Measurements from ENCODE around the gene RAB9A.

RAB9A gene

DNA sequence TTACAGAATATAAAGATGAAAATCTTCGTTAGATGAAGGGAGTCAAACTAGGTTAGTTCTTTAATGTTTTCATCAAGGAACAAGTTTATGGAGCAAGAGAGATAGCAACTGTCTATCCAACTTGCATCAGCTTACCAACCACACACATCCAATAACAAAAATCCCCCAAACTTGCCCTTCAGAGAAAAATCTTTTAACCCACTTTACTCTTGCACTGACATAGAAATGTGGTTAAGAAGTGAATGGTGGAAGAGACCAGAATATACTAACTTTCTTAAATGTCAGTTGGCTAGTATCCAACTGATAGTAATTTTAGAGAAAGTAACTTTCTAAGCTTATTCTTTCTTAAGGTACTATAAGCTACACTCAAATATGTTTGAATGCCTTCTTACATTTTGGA is 1.7 kb upstream of the RAB9A start:
- no peaks in the 10 kb centered on the region for H3K27me3 Mint-ChIP-seq (ENCODE audit: low read depth, poor library complexity)
- no peak overlapping the region for H3K27ac Mint-ChIP-seq
- TF ChIP-seq, protein P1, sequence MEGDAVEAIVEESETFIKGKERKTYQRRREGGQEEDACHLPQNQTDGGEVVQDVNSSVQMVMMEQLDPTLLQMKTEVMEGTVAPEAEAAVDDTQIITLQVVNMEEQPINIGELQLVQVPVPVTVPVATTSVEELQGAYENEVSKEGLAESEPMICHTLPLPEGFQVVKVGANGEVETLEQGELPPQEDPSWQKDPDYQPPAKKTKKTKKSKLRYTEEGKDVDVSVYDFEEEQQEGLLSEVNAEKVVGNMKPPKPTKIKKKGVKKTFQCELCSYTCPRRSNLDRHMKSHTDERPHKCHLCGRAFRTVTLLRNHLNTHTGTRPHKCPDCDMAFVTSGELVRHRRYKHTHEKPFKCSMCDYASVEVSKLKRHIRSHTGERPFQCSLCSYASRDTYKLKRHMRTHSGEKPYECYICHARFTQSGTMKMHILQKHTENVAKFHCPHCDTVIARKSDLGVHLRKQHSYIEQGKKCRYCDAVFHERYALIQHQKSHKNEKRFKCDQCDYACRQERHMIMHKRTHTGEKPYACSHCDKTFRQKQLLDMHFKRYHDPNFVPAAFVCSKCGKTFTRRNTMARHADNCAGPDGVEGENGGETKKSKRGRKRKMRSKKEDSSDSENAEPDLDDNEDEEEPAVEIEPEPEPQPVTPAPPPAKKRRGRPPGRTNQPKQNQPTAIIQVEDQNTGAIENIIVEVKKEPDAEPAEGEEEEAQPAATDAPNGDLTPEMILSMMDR (IDR thresholded peaks at IDR 0.05): no peak
- peaks cover 5% of the 10 kb centered on the region for H3K36me3 Mint-ChIP-seq (ENCODE audit: low read depth)
- DNase-seq: no peak
- H3K4me3 Mint-ChIP-seq: no peak overlapping the region
- H3K9me3 Mint-ChIP-seq: peaks cover 36% of the 10 kb centered on the region
- H3K4me1 Mint-ChIP-seq: peaks cover 20% of the 10 kb centered on the region

DNA sequence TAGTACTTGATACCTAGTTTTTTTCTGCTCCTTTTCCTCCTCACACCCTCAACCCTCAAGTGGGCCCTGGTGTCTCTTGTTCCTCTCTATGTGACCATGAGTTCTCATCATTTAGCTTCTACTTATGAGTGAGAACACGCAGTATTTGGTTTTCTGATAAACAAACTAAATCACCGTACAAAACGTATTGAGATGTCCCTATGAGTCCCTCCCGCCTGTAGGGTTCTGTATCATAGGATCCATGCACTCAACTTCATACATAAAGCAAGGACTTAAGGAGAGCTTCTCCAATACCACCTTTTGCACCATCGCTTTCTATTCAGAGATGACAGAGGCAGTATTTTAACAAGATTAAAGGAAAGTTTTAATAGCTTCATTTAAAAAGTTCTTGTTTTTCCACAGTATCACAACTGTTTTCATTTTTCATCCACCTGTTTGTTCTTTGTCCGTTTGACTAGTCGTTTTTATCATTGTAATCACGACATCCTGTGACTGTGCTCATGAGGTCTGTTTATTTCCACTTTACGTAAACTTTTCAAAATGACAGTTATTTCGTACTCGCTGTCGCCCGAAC is 457 bp upstream of the RAB9A start:
- Mint-ChIP-seq H3K4me1 (peaks cover 33% of the 10 kb centered on the region), H3K9me3 (peaks cover 35% of the 10 kb centered on the region), H3K27ac (no peak overlapping the region), H3K4me3 (peak overlapping the region; percentile 95), H3K36me3 (ENCODE audit: low read depth) (peaks cover 5% of the 10 kb centered on the region), H3K27me3 (ENCODE audit: low read depth, poor library complexity) (no peaks in the 10 kb centered on the region)
- TF ChIP-seq, protein P1 (IDR thresholded peaks at IDR 0.05): no peak
- DNase-seq: no peak

DNA sequence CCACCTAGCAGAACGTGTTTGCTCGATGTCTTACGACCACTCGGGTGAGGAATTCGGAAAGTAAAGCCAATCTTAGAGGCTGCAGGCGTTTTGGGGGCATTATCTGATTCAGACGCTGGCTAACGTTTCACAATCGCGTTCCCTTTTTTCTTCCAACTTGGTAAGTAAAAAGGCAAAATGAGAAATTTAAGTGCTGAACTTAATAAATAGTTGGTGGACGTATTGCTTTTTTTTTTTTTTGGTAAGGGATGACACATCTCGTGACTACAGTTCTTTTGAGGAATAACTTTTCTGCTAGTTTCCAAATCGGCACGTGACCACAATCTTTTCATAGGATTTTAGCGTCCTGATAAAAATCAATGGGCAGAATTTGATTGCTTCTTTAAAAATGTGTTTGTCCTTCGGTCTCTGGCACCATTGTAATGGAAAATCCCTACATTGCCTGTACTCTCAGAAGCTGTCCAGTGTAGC is 848 bp downstream of the RAB9A start:
- Mint-ChIP-seq H3K27ac (peak overlapping the region; percentile 97), H3K4me1 (peaks cover 41% of the 10 kb centered on the region), H3K27me3 (ENCODE audit: low read depth, poor library complexity) (no peaks in the 10 kb centered on the region), H3K9me3 (peaks cover 28% of the 10 kb centered on the region), H3K36me3 (ENCODE audit: low read depth) (peaks cover 5% of the 10 kb centered on the region), H3K4me3 (peak overlapping the region; percentile 95)
- DNase-seq: no peak
- TF ChIP-seq, protein P1 (IDR thresholded peaks at IDR 0.05): no peak

DNA sequence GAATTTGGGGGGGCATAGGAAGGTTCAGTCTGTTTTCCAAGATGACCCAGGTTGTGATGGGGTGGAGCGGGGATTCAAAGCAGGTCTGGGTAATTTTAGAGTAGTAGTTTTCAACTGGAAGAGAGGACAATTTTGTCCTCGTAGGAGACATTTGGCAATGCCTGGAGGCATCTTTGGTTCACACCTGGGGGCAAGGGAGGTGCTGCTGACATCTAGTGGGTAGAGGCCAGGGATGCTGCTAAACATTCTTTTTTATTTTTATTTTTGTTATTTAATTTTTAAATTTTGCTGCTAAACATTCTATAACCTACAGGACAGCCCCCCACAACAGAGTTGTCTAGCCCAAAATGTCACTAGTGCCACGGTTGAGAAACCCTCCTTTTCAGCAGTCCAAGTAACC is 1.9 kb downstream of the RAB9A start:
- DNase-seq: no peak
- Mint-ChIP-seq H3K4me3 (peak overlapping the region; percentile 95), H3K36me3 (ENCODE audit: low read depth) (peaks cover 10% of the 10 kb centered on the region), H3K9me3 (peaks cover 29% of the 10 kb centered on the region), H3K4me1 (peaks cover 50% of the 10 kb centered on the region), H3K27ac (no peak overlapping the region), H3K27me3 (ENCODE audit: low read depth, poor library complexity) (no peaks in the 10 kb centered on the region)
- TF ChIP-seq, protein P1 (IDR thresholded peaks at IDR 0.05): no peak

DNA sequence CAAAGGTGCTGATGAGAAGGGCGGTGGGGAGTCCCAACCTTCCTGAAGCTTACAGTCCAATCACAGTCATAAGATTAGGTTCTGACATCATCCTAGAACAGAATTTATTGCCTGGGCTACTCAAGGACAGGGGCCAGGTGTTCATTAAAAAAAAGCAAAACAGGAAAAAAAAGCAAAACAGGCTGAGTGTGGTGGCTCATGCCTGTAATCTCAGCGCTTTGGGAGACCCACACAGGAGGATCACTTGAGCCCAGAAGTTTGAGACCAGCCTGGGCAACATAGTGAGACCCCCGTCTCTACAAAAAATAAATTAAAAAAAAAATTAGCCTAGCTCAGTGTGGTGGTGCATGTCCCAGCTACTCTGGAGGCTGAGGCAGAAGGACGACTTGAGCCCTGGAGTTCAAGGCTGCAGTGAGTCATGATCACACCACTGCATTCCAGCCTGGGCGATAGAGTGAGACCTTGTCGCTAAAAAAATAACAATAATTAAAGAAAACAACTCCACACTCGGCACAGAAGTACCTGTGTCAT is 3.0 kb downstream of the RAB9A start:
- Mint-ChIP-seq H3K27ac (no peak overlapping the region), H3K4me1 (peaks cover 50% of the 10 kb centered on the region), H3K4me3 (no peak overlapping the region), H3K36me3 (ENCODE audit: low read depth) (peaks cover 10% of the 10 kb centered on the region), H3K9me3 (peaks cover 29% of the 10 kb centered on the region), H3K27me3 (ENCODE audit: low read depth, poor library complexity) (no peaks in the 10 kb centered on the region)
- TF ChIP-seq, protein P1 (IDR thresholded peaks at IDR 0.05): no peak
- no peak for DNase-seq

DNA sequence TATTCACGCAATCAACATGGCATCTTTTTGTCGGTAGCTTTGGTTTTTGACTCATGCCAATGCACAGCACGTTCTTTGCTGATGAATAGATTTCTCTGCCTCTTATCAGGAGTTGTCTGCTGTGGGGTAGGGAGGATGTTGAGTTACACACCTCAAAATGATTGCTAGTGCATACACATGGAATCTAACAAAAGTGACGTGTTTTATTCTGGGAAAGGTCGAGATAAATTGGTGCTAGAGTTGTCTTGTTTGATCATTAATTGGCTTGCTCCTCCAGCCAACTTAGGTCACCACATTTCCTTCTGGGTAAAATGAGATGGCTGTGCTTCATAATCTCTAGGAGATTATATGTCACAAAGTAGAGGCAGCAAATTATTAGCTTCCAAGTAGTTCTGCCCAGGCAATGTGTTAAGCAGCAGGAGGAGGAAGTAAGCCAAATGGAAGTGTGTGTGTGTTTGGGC is 3.9 kb downstream of the RAB9A start:
- no peak for DNase-seq
- Mint-ChIP-seq H3K27me3 (ENCODE audit: low read depth, poor library complexity) (no peaks in the 10 kb centered on the region), H3K4me3 (peak overlapping the region; percentile 15), H3K36me3 (ENCODE audit: low read depth) (peaks cover 15% of the 10 kb centered on the region), H3K9me3 (peaks cover 25% of the 10 kb centered on the region), H3K4me1 (peaks cover 50% of the 10 kb centered on the region), H3K27ac (no peak overlapping the region)
- TF ChIP-seq, protein P1 (IDR thresholded peaks at IDR 0.05): no peak

All from nephron progenitor cell (in vitro differentiated cells).